ENCODE data around the gene ZFYVE16.
"Not testable (repeated sequence)": the region's sequence is repeated elsewhere in the genome, so short reads cannot be mapped to it uniquely, and the experiment has no call there.

ZFYVE16 gene

DNA sequence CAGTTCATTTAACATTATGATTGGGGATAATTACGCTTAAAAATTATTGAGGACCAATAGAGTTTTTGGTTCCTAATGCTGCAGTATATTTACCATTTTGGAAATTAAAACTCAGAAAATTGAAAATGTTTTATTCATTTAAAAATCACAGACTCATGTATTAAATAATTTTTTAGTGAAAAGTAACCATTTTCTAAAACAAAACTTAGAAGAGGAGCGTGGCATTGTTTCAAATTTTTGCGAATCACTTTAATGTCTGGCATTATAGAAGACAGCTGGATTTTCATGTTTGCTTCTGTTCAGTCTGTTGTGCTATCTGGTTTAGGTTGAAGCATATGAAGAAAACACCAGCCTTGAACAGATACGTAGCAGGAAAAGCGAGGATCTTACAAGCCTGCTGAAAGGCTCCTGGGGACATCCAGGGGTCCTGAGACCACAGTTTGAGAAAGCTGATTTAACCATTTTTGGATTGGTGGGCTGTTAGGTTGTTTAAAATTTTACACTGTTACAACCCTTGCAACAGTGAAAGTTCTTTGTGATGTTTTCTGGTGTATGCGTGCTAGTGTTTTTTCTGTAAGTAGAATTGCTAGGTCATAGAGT, 1.6 kb downstream of the ZFYVE16 start:
- no peak for DNase-seq (ENCODE audit: low read depth in 2 of 2)

DNA sequence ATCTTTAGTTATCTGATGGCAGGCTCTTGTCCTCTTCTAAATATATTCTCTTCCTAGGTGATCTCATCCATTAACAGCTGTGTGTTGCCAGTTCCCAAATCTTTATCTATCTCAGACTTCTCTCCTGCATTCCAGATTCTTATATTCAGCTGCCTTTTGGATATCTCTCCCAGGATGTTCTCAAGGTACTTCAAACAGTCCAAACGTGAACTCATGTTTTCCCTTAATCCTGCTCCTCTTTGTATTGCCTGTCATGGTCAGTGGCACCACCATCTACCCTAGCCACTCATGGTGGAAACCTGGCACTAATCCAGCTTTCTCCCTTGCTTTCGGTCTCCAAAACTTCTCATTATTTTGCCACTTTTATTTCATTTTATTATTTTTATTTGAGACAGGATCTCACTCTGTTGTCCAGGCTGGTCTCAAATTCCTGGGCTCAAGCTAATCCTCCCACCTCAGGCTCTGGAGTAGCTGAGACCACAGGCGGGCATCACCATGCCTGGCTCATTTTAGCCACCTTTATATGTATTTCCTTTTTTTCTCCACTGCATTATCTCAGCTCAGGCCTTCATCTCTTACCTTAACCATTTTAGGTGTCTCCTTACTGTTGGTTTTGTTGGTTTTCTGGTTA, 3.8 kb downstream of the ZFYVE16 start:
- DNase-seq (ENCODE audit: low read depth in 2 of 2), result no peak

DNA sequence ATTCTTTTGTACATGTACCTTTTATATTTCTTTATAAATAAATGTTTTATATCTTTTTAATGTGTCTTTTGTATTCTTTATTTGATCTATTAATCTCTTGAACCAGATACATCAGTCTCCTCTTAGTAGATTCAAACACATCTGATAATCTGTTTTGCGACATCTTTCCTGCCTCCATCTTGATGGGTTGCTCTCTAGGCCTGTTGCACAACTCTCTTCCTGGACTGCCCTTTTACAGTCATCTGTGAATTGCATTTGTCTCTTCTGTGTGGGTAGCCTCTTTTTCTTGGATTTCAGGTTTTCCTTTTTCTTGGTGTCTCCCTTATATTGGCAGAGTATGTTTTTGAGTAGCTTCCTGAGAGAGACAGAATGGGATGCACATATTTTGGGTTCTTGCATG, 6.2 kb downstream of the ZFYVE16 start:
- DNase-seq (ENCODE audit: low read depth in 2 of 2), result no peak

DNA sequence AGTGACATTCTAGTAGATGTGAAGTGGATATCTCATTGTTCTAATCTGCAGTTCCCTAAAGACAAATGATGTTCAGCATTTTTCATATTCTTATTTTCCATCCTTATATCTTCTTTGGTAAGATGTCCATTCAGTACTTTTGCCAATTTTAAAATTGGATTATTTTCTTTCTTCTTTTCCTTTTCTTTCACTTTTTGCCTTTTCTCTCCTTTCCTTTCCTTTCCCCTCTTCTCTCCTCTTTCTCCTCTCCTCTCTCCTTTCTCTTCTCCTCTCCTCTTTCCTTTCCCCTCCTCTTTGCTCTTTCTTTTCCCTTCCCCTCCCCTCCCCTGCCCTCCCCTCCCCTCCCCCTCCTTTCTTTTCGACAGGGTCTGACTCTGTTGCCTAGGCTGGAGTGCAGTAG, 10.1 kb downstream of the ZFYVE16 start:
- no peak for DNase-seq (ENCODE audit: low read depth in 2 of 2)

DNA sequence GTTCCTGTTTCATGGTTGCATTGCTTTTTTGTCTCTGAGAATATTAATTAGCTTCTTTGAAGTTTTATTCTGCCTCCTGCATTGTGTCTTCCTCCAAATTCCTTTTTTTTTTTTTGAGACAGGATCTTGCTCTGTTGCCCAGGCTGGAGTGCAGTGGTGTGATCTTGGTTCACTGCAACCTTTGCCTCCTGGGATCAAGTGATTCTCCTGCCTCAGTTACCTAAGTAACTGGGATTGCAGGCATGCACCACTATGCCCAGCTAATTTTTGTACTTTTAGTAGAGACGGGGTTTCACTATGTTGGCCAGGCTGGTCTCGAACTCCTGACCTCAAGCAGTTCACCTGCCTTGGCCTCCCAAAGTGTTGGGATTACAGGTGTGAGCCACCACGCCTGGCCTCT, 16.5 kb downstream of the ZFYVE16 start:
- not testable (repeated sequence) for DNase-seq (ENCODE audit: low read depth in 2 of 2)

DNA sequence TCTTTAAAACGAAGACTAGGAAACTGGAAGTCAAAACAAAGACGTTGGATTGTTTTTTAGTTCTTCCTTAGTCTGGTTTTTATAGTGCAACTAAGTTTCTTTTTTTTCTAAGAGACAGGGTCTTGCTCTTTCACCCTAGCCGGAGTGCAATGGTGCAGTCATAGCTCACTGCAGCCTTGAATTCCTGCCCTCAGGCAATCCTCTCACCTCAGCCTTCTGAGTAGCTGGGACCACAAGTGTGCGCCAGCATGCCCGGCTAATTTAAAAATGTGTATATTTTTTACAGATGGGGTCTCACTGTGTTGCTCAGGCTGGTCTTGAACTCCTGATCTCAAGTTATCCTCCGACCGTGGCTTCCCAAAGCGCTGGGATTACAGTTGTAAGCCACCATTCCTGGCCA, 27.6 kb downstream of the ZFYVE16 start:
- no peak for DNase-seq (ENCODE audit: low read depth in 2 of 2)

DNA sequence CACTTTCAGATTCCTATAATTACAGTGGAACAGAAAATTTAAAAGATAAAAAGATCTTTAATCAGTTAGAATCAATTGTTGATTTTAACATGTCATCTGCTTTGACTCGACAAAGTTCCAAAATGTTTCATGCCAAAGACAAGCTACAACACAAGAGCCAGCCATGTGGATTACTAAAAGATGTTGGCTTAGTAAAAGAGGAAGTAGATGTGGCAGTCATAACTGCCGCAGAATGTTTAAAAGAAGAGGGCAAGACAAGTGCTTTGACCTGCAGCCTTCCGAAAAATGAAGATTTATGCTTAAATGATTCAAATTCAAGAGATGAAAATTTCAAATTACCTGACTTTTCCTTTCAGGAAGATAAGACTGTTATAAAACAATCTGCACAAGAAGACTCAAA, 29.5 kb downstream of the ZFYVE16 start:
- no peak for DNase-seq (ENCODE audit: low read depth in 2 of 2)

DNA sequence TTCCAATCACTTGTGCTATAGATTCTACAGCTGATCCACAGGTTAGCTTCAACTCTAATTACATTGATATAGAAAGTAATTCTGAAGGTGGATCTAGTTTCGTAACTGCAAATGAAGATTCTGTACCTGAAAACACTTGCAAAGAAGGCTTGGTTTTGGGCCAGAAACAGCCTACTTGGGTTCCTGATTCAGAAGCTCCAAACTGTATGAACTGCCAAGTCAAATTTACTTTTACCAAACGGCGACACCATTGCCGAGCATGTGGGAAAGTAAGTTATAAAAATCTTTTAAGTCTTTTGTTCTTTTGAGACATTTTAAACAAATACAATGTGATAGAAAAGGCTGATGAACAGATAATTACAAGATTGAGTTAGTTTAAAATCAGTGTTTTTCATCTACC, 30.9 kb downstream of the ZFYVE16 start:
- DNase-seq (ENCODE audit: low read depth in 2 of 2), result no peak

DNA sequence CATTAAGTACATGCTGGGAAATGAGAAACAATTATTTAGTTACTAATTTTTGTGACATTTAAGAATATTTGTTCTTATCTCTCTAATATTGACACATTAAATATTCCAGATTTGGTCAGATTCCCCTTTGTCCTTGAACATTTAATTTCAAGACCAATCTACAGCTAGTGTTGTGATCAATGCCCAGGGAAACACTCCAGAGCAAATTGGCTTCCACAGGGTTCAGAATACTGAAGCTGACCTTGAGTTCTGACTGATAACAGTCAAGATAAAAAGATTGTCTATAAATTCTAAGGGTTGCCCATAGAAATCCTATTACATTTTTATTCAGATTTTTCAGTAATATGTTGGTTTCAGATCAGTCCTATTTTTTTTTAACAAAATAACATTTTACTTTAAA, 31.3 kb downstream of the ZFYVE16 start:
- no peak for DNase-seq (ENCODE audit: low read depth in 2 of 2)

DNA sequence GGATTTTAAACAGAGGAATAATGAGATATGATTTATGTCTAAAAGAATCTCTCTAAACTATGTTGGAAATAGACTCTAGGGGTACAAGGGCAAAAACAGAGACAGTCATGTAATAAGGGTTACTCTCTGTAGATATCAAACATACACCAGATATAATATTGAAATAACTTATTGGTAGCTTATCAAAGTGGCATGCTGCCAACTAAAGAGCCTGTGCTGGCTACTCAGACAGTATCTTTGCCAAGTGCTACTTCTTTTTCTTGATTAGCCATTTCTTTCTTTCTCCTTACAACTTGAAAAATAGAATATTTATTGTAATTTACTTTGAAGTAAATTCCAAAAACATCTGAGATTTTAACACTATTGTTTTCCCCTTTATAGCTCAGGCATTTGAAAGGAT, 34.9 kb downstream of the ZFYVE16 start:
- no peak for DNase-seq (ENCODE audit: low read depth in 2 of 2)

DNA sequence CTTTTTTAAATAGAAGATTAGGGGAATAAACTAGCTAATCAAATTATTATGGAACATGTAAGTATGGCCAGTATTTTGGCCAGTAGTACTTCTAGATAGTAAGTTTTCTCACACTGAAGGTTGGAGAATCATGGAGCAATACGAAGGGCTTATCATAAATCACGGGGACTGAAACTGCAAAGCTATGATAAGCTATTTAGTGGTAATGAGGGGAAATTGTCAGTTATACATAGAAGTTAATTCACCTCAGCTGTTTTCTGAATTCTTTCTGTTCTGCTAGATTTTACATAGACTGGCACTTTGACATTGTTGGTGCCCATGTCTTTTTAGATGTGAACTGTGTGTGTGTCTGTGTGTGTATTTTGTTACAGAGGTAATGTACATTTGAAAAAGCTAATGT, 45.5 kb downstream of the ZFYVE16 start:
- DNase-seq (ENCODE audit: low read depth in 2 of 2), result no peak

DNA sequence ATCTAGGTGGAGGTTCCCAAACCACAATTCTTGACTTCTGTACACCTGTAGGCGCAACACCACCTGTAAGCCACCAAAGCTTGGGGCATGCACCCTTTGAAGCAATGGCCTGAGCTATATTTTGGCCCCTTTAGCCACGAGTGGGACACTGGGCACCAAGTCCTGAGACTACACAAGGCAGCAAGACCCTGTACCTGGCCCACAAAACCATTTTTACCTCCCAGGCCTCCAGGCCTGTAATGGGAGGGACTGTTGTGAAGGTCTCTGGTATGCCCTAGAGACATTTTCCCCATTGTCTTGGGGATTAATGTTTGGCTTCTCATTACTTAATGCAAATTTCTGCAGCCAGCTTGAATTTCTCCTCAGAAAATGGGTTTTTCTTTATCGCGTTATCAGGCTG, 55.4 kb downstream of the ZFYVE16 start:
- DNase-seq (ENCODE audit: low read depth in 2 of 2), result no peak

DNA sequence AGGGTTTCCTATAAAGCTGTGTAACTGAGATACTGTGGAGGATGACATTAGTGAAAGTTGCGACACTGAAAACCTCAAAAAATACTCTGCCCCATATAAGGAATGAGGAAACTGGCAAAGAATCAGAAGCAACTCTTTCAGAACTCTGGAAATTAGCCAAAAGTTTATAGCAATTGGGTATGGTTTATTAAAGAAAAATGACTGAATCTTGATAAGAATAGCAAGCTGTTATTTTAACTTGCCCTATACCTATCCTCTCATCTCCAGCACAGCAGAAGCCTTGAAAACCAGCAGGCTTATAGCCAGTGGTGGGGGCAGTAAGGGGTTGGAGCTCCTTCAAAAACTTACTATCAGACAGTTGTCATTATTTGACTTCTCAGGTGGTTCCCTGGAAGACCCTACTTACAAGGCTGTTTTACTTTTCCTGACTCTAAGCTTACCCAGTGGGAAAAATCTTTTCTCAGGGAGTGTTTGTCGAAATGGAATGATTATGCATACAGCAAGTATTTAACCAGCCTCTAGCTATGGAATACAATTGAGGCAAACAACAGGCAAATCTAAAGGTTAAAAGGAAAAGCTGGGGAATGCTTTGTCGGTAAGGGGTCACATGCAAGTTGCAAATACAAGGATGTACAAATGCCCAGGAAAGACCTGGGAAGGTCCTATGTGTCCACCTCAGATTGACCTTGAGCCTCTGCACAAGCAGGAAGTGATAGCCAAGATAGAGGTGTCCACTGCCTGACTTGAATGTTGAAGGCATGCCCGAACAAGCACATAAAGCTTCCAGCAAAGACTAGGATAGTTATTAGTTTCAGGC, 59.0 kb downstream of the ZFYVE16 start:
- no peak for DNase-seq (ENCODE audit: low read depth in 2 of 2)

DNA sequence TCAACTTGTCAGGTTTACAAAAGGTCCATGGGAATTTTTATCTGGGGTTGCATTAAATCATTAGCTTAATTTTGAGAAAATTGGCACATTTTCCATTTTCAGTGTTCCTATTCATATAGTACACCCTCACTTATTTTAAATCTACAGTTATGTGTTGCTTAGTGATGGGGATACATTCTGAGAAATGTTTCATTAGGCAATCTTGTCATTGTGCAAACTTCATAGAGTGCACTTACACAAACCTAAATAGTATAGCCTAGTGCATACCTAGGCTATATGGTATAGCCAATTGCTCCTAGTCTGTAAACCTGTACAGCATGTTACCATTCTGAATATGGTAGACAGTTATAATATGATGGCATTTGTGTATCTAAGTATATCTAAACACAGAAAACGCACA, 60.3 kb downstream of the ZFYVE16 start:
- no peak for DNase-seq (ENCODE audit: low read depth in 2 of 2)

DNA sequence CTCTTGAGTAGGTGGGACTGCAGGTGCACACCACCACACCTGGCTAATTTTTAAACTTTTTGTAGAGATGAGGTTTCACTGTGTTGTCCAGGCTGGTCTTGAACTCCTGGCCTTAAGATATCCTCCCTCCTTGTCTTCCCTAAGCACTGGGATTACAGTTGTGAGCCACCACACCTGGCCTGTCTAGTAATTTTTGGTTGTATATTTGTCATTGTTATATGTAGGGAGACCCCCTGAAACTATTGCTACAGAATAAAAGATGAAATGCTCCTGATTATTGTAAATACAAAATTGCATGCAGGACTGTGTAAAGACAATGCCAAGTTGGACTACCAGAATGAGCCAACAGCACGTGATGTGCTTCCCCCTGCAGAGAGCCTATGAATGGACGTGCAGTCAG, 62.8 kb downstream of the ZFYVE16 start:
- DNase-seq (ENCODE audit: low read depth in 2 of 2), result not testable (repeated sequence)

DNA sequence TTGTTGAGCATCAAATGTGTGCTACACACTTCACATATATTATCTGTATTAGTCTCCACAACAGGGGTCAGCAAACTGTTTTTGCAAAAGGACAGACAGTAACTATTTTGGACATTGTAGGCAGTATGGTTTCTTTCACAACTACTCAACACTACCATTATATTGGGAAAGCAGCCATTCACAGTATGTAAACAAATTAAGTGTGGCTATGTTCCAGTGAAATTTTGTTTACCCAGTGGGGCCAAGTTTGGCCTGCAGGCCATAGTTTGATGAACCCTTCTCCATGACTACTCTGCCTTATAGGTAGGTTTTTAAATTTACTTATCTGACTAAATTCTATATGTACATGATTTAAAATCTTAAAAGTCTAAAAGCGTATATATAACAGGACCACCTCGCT, 67.1 kb downstream of the ZFYVE16 start:
- no peak for DNase-seq (ENCODE audit: low read depth in 2 of 2)

DNA sequence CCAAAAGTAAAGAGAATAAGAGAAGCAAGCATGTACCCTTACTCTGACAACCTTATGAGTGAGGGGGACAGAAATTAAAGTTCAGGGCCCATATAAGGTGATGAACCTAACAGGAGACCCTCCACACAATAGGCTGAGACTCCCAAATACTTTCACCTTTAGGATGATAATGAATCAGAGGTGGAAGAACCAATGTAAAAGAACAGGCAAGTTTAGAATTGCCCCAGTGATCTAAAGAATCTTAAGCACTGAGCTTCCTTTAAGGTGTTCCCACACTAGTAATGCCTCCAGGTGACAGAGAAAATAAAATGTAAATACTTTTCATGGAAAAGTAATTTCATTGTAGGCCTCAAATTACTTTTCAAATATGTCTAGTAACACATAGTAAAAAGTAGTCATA, 71.8 kb downstream of the ZFYVE16 start:
- DNase-seq (ENCODE audit: low read depth in 2 of 2), result no peak

DNA sequence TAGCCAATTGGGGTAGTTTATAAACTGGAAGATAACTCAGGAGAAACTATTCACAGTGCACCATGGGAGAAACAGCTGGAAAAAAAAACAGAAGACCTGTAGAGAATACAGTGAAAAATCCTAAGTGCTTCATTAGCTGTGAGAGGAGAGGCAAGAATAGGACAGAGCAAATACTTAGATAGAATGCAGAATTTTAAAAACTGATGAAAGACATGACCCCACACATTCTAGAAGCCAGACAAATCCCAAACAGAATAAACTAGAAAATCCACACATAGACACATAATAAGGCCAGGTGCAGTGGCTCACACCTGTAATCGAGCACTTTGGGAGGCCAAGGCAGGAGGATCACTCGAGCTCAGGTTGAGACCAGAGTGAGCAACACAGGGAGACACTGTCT, 72.5 kb downstream of the ZFYVE16 start:
- no peak for DNase-seq (ENCODE audit: low read depth in 2 of 2)

DNA sequence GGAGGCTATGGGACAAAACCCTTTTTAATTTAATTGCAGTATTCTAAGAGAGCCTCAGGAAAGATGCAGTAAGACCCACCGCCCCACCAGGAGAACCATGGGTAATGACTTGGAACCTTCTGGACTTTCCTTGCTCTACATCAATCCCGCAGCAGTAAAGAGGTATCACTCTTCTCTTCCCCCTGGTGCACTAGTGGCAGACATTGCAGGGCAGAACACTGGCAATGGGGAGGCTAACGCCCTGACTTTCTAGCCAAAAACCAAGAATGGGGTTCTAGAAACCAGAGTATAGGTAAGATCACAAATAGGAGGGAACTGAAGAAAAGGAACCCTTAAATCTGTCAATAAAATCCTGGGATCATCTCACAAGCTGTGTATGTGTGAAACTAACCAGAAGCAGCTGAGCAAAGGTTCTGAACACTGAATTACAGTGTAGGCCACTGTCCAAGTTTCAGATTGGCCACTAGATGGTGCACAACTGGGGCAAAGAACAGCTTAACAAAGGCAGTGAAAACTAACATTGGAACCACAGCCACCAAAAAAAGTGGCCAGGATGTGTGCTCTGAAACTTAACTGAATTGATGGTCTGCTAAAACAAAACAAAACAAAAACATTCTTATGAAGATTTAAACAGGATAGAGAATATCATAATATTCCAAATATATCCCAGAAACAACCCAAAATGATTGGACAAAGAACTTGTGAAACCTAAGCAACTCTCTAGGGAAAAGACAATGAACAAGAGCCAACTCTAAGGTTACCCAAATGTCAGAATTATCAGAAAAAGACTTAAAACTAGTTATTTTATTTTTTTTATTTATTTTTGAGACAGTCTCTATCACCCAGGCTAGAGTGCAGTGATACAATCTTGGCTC, 73.4 kb downstream of the ZFYVE16 start:
- no peak for DNase-seq (ENCODE audit: low read depth in 2 of 2)

DNA sequence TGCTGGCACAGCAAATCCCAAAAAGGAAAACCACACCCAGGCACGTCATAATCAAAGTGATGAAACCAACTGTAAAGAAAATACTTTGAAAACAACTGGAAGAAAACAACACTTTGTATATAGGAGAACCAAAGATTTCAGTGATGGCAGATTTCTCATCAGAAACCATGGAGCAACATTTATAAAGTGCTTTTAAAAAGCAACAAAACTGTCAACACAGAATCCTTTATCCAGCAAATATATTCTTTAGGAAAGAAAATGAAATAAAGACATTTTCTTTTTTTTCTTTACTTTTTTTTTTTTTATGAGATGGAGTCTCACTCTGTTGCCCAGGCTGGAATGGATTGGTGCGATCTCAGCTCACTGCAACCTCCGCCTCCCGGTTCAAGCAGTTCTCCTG, 74.7 kb downstream of the ZFYVE16 start:
- DNase-seq (ENCODE audit: low read depth in 2 of 2), result no peak

DNA sequence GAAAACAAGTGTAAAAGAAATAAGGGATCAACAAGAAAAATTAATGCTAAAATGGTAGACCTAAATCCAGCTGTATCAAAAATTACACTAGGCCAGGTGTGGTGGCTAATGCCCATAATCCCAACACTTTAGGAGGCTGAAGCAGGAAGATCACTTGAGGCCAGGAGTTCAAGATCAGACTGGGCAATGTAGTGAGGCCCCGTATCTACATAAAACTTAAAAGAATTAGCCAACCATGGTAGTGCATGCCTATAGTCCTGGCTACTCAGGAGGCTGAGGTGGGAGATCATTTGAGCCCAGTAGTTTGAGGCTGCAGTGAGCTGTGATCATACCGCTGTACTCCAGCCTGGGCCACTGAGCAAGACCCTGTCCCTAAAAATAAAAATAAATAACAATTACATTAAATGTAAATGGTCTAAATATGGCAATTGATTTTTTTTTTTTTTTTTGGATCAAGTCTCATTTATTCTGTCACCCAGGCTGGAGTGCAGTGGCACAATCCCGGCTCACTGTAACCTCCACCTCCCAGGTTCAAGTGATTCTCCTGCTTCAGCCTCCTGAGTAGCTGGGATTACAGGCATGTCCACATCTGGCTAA, 75.9 kb downstream of the ZFYVE16 start:
- no peak for DNase-seq (ENCODE audit: low read depth in 2 of 2)

DNA sequence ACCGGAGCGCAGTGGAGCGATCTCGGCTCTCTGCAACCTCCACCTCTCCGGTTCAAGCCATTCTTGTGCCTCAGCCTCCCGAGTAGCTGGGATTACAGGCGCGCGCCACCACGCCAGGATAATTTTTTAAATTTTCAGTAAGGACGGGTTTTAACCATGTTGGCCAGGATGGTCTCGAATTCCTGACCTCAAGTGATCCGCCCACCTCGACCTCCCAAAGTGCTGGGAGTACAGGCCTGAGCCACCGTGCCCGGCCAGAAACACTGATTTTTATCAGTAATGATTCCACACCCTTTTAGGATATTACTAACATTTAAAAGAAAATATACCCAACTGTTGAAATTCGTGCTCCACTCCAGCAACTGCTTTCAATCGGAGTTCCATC, 79.6 kb downstream of the ZFYVE16 start:
- no peak for DNase-seq (ENCODE audit: low read depth in 2 of 2)

Data from activated CD4-positive, alpha-beta T cell treated with anti-CD3 and anti-CD28 coated beads for 24 hours (primary cell).